ENCODE measurements around the gene SYNE2.
A peak's percentile ranks its signal among the peaks of the same experiment; 100 is the strongest.
"Not testable (repeated sequence)": the region's sequence is repeated elsewhere in the genome, so short reads cannot be mapped to it uniquely, and the experiment has no call there.

Gene SYNE2

GRCh38 chr14:64037869-64038745, 185.3 kb downstream of the SYNE2 start:
- not testable (repeated sequence) for DNase-seq (ENCODE audit: low spot score)

GRCh38 chr14:64038841-64039542, 186.2 kb downstream of the SYNE2 start:
- peak; percentile 36 for DNase-seq (ENCODE audit: low spot score)

GRCh38 chr14:64040044-64040443, 187.2 kb downstream of the SYNE2 start:
- DNase-seq (ENCODE audit: low spot score), result peak; percentile 11

GRCh38 chr14:64043296-64043695, 190.5 kb downstream of the SYNE2 start:
- not testable (repeated sequence) for DNase-seq (ENCODE audit: low spot score)

GRCh38 chr14:64045091-64045490, 192.3 kb downstream of the SYNE2 start:
- no peak for DNase-seq (ENCODE audit: low spot score)

- DNase-seq (ENCODE audit: low spot score), result no peak
Measured at GRCh38 chr14:64049616-64050381, 197.0 kb downstream of the SYNE2 start.

- no peak for DNase-seq (ENCODE audit: low spot score)
Measured at GRCh38 chr14:64053694-64054669, 201.2 kb downstream of the SYNE2 start.

GRCh38 chr14:64059454-64060198, 206.8 kb downstream of the SYNE2 start:
- no peak for DNase-seq (ENCODE audit: low spot score)

- no peak for DNase-seq (ENCODE audit: low spot score)
Measured at GRCh38 chr14:64060199-64060545, 207.4 kb downstream of the SYNE2 start.

GRCh38 chr14:64060648-64061096, 207.9 kb downstream of the SYNE2 start:
- no peak for DNase-seq (ENCODE audit: low spot score)

GRCh38 chr14:64061115-64061514, 208.3 kb downstream of the SYNE2 start:
- no peak for DNase-seq (ENCODE audit: low spot score)

GRCh38 chr14:64061706-64062105, 208.9 kb downstream of the SYNE2 start:
- no peak for DNase-seq (ENCODE audit: low spot score)

- no peak for DNase-seq (ENCODE audit: low spot score)
Measured at GRCh38 chr14:64062381-64063115, 209.7 kb downstream of the SYNE2 start.

- DNase-seq (ENCODE audit: low spot score), result no peak
Measured at GRCh38 chr14:64064447-64064846, 211.6 kb downstream of the SYNE2 start.

GRCh38 chr14:64069634-64070359, 217.0 kb downstream of the SYNE2 start:
- DNase-seq (ENCODE audit: low spot score), result no peak

- DNase-seq (ENCODE audit: low spot score), result peak; percentile 40
Measured at GRCh38 chr14:64074961-64075612, 222.3 kb downstream of the SYNE2 start.

GRCh38 chr14:64075613-64076005, 222.8 kb downstream of the SYNE2 start:
- DNase-seq (ENCODE audit: low spot score), result no peak

GRCh38 chr14:64080452-64080851, 227.6 kb downstream of the SYNE2 start:
- DNase-seq (ENCODE audit: low spot score), result no peak

Data from AG08395 (cell line).